HepG2 (cell line): ENCODE results near the gene FANCL. TPM values are rescaled to one million over a fixed set of nuclear protein-coding genes. Genes with fewer than 3 reads are reported as not detected.
A peak's percentile ranks its signal among the peaks of the same experiment; 100 is the strongest.

Source experiments
- ATM ChIP-seq: fragments of 450-650 bp; IDR thresholded peaks from 2 replicates; pipeline ENCODE4 v1.7.1; 2017; ENCODE audit warnings: mild to moderate bottlenecking, borderline replicate concordance
- ATRX ChIP-seq: sonication (generic); formaldehyde crosslinking; IDR thresholded peaks from 2 replicates; pipeline ENCODE4 v1.4.0; 2020; ENCODE audit warnings: missing genetic modification reagents, borderline replicate concordance
- CEBPG ChIP-seq: IDR thresholded peaks from 2 replicates; pipeline ENCODE4 v1.6.1; 2016
- DMAP1 ChIP-seq: IDR thresholded peaks from 2 replicates; pipeline ENCODE4 v1.6.1; 2016
- ETV5 ChIP-seq: IDR thresholded peaks from 2 replicates; pipeline ENCODE4 v1.6.1; 2018; ENCODE audit warnings: missing biosample characterization, missing genetic modification reagents, inconsistent platforms, borderline replicate concordance
- FLYWCH1 ChIP-seq: sonication (generic); formaldehyde crosslinking; IDR thresholded peaks from 2 replicates; pipeline ENCODE4 v1.8.1; 2023; ENCODE audit warnings: mild to moderate bottlenecking, missing genetic modification reagents
- GRHL1 ChIP-seq: sonication (generic); formaldehyde crosslinking; conservative IDR thresholded peaks from 2 replicates; pipeline ENCODE4 v1.8.0; 2022; ENCODE audit warnings: missing genetic modification reagents
- HCFC1 ChIP-seq: fragments of 150-350 bp; IDR thresholded peaks from 2 replicates; pipeline ENCODE4 v1.6.1; 2014; ENCODE audit warnings: low read depth, low read length
- KDM1A ChIP-seq: IDR thresholded peaks from 2 replicates; pipeline ENCODE4 v1.6.1; 2016; ENCODE audit warnings: missing compliant biosample characterization
- KDM3A ChIP-seq: IDR thresholded peaks from 2 replicates; pipeline ENCODE4 v1.6.1; 2018; ENCODE audit warnings: low read depth, missing compliant biosample characterization
- NAIF1 ChIP-seq: sonication (generic); formaldehyde crosslinking; IDR thresholded peaks from 2 replicates; pipeline ENCODE4 v1.5.0; 2020; ENCODE audit warnings: mild to moderate bottlenecking, missing genetic modification reagents, borderline replicate concordance
- NFYC ChIP-seq: IDR thresholded peaks from 2 replicates; pipeline ENCODE4 v1.6.1; 2016; ENCODE audit warnings: missing genetic modification reagents, missing compliant biosample characterization
- NRL ChIP-seq: sonication (generic); formaldehyde crosslinking; IDR thresholded peaks from 2 replicates; pipeline ENCODE4 v1.5.0; 2020; ENCODE audit warnings: missing genetic modification reagents, mild to moderate bottlenecking, moderate library complexity, borderline replicate concordance
- YY1 ChIP-seq: IDR thresholded peaks from 2 replicates; pipeline ENCODE4 v1.6.1; 2011; ENCODE audit warnings: low read length, low read depth, moderate library complexity, mild to moderate bottlenecking; ENCODE audit not compliant: insufficient read depth, insufficient replicate concordance
- ZBTB37 ChIP-seq: sonication (generic); formaldehyde crosslinking; IDR thresholded peaks from 2 replicates; pipeline ENCODE4 v1.4.0; 2020; ENCODE audit warnings: mild to moderate bottlenecking, missing genetic modification reagents
- ZBTB43 ChIP-seq: sonication (generic); formaldehyde crosslinking; conservative IDR thresholded peaks from 2 replicates; pipeline ENCODE4 v1.4.0; 2020; ENCODE audit warnings: missing genetic modification reagents
- ZC3H13 ChIP-seq: sonication (generic); formaldehyde crosslinking; IDR thresholded peaks from 2 replicates; pipeline ENCODE4 v1.8.1; 2023; ENCODE audit warnings: mild to moderate bottlenecking, missing genetic modification reagents, moderate library complexity
- ZFAT ChIP-seq: sonication (generic); formaldehyde crosslinking; conservative IDR thresholded peaks from 2 replicates; pipeline ENCODE4 v1.8.1; 2023; ENCODE audit warnings: missing genetic modification reagents, inconsistent platforms
- ZNF101 ChIP-seq: sonication (generic); formaldehyde crosslinking; IDR thresholded peaks from 2 replicates; pipeline ENCODE4 v1.4.0; 2020; ENCODE audit warnings: mild to moderate bottlenecking, low read depth, missing genetic modification reagents, borderline replicate concordance
- ZNF17 ChIP-seq: sonication (generic); formaldehyde crosslinking; IDR thresholded peaks from 2 replicates; pipeline ENCODE4 v1.5.0; 2020; ENCODE audit warnings: mild to moderate bottlenecking, missing genetic modification reagents
- ZNF335 ChIP-seq: sonication (generic); formaldehyde crosslinking; IDR thresholded peaks from 2 replicates; pipeline ENCODE4 v1.4.0; 2020; ENCODE audit warnings: missing genetic modification reagents
- ZNF580 ChIP-seq: IDR thresholded peaks from 2 replicates; pipeline ENCODE4 v1.6.1; 2016; ENCODE audit warnings: low read depth, borderline replicate concordance
- ZNF768 ChIP-seq: sonication (generic); formaldehyde crosslinking; IDR thresholded peaks from 2 replicates; pipeline ENCODE4 v1.4.0; 2020; ENCODE audit warnings: missing genetic modification reagents
- polyA plus RNA-seq, 8 experiments: library from polyadenylated mRNA; depleted of rRNA in 3 of 8; stranded (reverse) in 7 of 8; unstranded in 1 of 8; fragments of >200 nt; fragmentation: Illumina TruSeq in 4 of 8; extraction: Trizol in 4 of 8; gene quantifications; 2 replicates each; pipeline versions ENCODE4 v1.2.1 to v1.2.3, GENCODE V29; 2011 to 2016; ENCODE audit warnings: low read depth in 4 of 8, missing spikeins in 1 of 8, mixed read lengths in 1 of 8; ENCODE audit not compliant: insufficient read depth in 1 of 8
- total RNA-seq, 5 experiments: library from RNA; depleted of rRNA; stranded (reverse); fragments of >200 nt; fragmentation: Illumina TruSeq; extraction: Trizol; gene quantifications; 2 replicates each; pipeline ENCODE4 v1.2.3, GENCODE V29; 2016; ENCODE audit warnings: low read depth in 1 of 5
- TF ChIP-seq, protein P1 (sequence below): IDR thresholded peaks from 2 replicates; pipeline ENCODE4 v1.6.1; 2016; ENCODE audit warnings: low read depth
- TF ChIP-seq, protein P2 (sequence below): sonication (generic); formaldehyde crosslinking; IDR thresholded peaks from 2 replicates; pipeline ENCODE4 v1.4.0; 2020; ENCODE audit warnings: mild to moderate bottlenecking, missing genetic modification reagents

Gene FANCL
- total and polyA plus RNA-seq, 2 of the 13 experiments (the other 11 are each of a cell fraction or from before 2014, with no cell fraction given): 40.7 to 66.8 TPM

GRCh38 chr2:58204195-58204959 lies 36.7 kb downstream of the FANCL start (continued):
- TF ChIP-seq, protein P1, sequence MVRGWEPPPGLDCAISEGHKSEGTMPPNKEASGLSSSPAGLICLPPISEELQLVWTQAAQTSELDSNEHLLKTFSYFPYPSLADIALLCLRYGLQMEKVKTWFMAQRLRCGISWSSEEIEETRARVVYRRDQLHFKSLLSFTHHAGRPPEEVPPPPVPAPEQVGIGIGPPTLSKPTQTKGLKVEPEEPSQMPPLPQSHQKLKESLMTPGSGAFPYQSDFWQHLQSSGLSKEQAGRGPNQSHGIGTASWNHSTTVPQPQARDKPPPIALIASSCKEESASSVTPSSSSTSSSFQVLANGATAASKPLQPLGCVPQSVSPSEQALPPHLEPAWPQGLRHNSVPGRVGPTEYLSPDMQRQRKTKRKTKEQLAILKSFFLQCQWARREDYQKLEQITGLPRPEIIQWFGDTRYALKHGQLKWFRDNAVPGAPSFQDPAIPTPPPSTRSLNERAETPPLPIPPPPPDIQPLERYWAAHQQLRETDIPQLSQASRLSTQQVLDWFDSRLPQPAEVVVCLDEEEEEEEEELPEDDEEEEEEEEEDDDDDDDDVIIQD: peak; percentile 97
- TF ChIP-seq, protein P2, sequence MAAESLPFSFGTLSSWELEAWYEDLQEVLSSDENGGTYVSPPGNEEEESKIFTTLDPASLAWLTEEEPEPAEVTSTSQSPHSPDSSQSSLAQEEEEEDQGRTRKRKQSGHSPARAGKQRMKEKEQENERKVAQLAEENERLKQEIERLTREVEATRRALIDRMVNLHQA (CRISPR knock-in tag): no peak
- TF ChIP-seq ZNF17 (CRISPR knock-in tag) (no peak), YY1 (no peak), KDM3A (CRISPR knock-in tag) (no peak; the same call in 1 of the 2 replicates), ZBTB43 (CRISPR knock-in tag) (peak; percentile 88), ATRX (CRISPR knock-in tag) (no peak), ZNF580 (CRISPR knock-in tag) (peak; percentile 20; the same call in 1 of the 2 replicates), CEBPG (peak; percentile 50; the same call in 1 of the 2 replicates), NAIF1 (CRISPR knock-in tag) (no peak), ATM (no peak), KDM1A (CRISPR knock-in tag) (no peak), ETV5 (CRISPR knock-in tag) (peak; percentile 99), ZC3H13 (CRISPR knock-in tag) (no peak), ZNF101 (CRISPR knock-in tag) (no peak), ZNF768 (no peak), ZFAT (CRISPR knock-in tag) (no peak), GRHL1 (CRISPR knock-in tag) (no peak), NRL (CRISPR knock-in tag) (no peak), ZBTB37 (CRISPR knock-in tag) (no peak), NFYC (CRISPR knock-in tag) (no peak; the same call in 1 of the 2 replicates), FLYWCH1 (CRISPR knock-in tag) (no peak), HCFC1 (no peak), DMAP1 (CRISPR knock-in tag) (peak; percentile 64; the same call in 1 of the 2 replicates), ZNF335 (no peak)
